ENCODE measurements around the gene CHMP2B. TPM values are rescaled to one million over a fixed set of nuclear protein-coding genes. Genes with fewer than 3 reads are reported as not detected.

Gene CHMP2B
- total RNA-seq: 33.6 and 37.8 TPM in 2 replicates
- polyA plus RNA-seq (2012): 25.7 TPM

- DNase-seq (ENCODE audit: low read depth): peak; percentile 95
Measured at GRCh38 chr3:87227104-87227834, at the start of gene CHMP2B. TSS of gene CHMP2B (plus strand) at chr3:87227309. CDS start at chr3:87227523, 214 bp downstream.

- no peak for DNase-seq (ENCODE audit: low read depth)
Measured at GRCh38 chr3:87179642-87180041, 47.5 kb upstream of the CHMP2B start.

- no peak for DNase-seq (ENCODE audit: low read depth)
Measured at GRCh38 chr3:87181551-87181950, 45.6 kb upstream of the CHMP2B start.

GRCh38 chr3:87182023-87182422, 45.1 kb upstream of the CHMP2B start:
- no peak for DNase-seq (ENCODE audit: low read depth)

- DNase-seq (ENCODE audit: low read depth): no peak
Measured at GRCh38 chr3:87186608-87187159, 40.4 kb upstream of the CHMP2B start.

GRCh38 chr3:87191175-87191574, 35.9 kb upstream of the CHMP2B start:
- no peak for DNase-seq (ENCODE audit: low read depth)

- DNase-seq (ENCODE audit: low read depth): peak; percentile 50
Measured at GRCh38 chr3:87191641-87192040, 35.5 kb upstream of the CHMP2B start.

GRCh38 chr3:87196879-87197278, 30.2 kb upstream of the CHMP2B start:
- no peak for DNase-seq (ENCODE audit: low read depth)

GRCh38 chr3:87197531-87197930, 29.6 kb upstream of the CHMP2B start:
- DNase-seq (ENCODE audit: low read depth): no peak

GRCh38 chr3:87198774-87199173, 28.3 kb upstream of the CHMP2B start:
- DNase-seq (ENCODE audit: low read depth): no peak

- DNase-seq (ENCODE audit: low read depth): no peak
Measured at GRCh38 chr3:87199628-87200027, 27.5 kb upstream of the CHMP2B start.

GRCh38 chr3:87200060-87200647, 27.0 kb upstream of the CHMP2B start:
- no peak for DNase-seq (ENCODE audit: low read depth)

- DNase-seq (ENCODE audit: low read depth): no peak
Measured at GRCh38 chr3:87201727-87202126, 25.4 kb upstream of the CHMP2B start.

- DNase-seq (ENCODE audit: low read depth): no peak
Measured at GRCh38 chr3:87203809-87204208, 23.3 kb upstream of the CHMP2B start.

- no peak for DNase-seq (ENCODE audit: low read depth)
Measured at GRCh38 chr3:87206070-87206469, 21.0 kb upstream of the CHMP2B start.

GRCh38 chr3:87206635-87207034, 20.5 kb upstream of the CHMP2B start:
- DNase-seq (ENCODE audit: low read depth): no peak

GRCh38 chr3:87207460-87207859, 19.6 kb upstream of the CHMP2B start:
- DNase-seq (ENCODE audit: low read depth): no peak

- DNase-seq (ENCODE audit: low read depth): no peak
Measured at GRCh38 chr3:87209111-87209510, 18.0 kb upstream of the CHMP2B start.

GRCh38 chr3:87218560-87218959, 8.5 kb upstream of the CHMP2B start:
- no peak for DNase-seq (ENCODE audit: low read depth)

- DNase-seq (ENCODE audit: low read depth): no peak
Measured at GRCh38 chr3:87219611-87220010, 7.5 kb upstream of the CHMP2B start.

- no peak for DNase-seq (ENCODE audit: low read depth)
Measured at GRCh38 chr3:87225659-87226058, 1.4 kb upstream of the CHMP2B start.

- no peak for DNase-seq (ENCODE audit: low read depth)
Measured at GRCh38 chr3:87227835-87228144, 681 bp downstream of the CHMP2B start.

- peak; percentile 4 for DNase-seq (ENCODE audit: low read depth)
Measured at GRCh38 chr3:87228316-87228715, 1.2 kb downstream of the CHMP2B start.

Measured in myocyte (in vitro differentiated cells).